H1 (cell line): ENCODE measurements around the gene KLF5.

Source experiments
- CHD1 ChIP-seq: IDR thresholded peaks from 2 replicates; pipeline ENCODE4 v1.6.1; 2012; ENCODE audit warnings: low read depth, low read length, improper control_type of control experiment
- EZH2 ChIP-seq: fragments of 200-600 bp; sonication (generic); IDR thresholded peaks from 2 replicates; pipeline ENCODE4 v1.7.1; 2012; ENCODE audit warnings: low read depth, mild to moderate bottlenecking, moderate library complexity, low read length, inconsistent platforms; ENCODE audit not compliant: severe bottlenecking
- JUND ChIP-seq: IDR thresholded peaks from 2 replicates; pipeline ENCODE4 v1.6.1; 2011; ENCODE audit warnings: mild to moderate bottlenecking, improper control_type of control experiment, low read length
- MAX ChIP-seq: IDR thresholded peaks from 2 replicates; pipeline ENCODE4 v1.6.1; 2012; ENCODE audit warnings: inconsistent platforms
- RFX5 ChIP-seq: IDR thresholded peaks from 2 replicates; pipeline ENCODE4 v1.6.1; 2011; ENCODE audit warnings: low read depth, low read length, improper control_type of control experiment, borderline replicate concordance
- YY1 ChIP-seq: IDR thresholded peaks from 2 replicates; pipeline ENCODE4 v1.6.1; 2011; ENCODE audit warnings: low read depth, mild to moderate bottlenecking, low read length
- TF ChIP-seq, protein P1 (sequence below), 3 experiments: IDR thresholded peaks; 1 replicate in 2 of 3; 2 replicates in 1 of 3; pipeline versions ENCODE4 v1.5.1 to v1.6.1; 2011; ENCODE audit warnings: low read length in 3 of 3, mild to moderate bottlenecking in 3 of 3, inconsistent platforms in 2 of 3, low read depth in 1 of 3, moderate library complexity in 1 of 3; ENCODE audit not compliant: insufficient read depth in 1 of 3; ENCODE audit errors: control extremely low read depth in 1 of 3

DNA sequence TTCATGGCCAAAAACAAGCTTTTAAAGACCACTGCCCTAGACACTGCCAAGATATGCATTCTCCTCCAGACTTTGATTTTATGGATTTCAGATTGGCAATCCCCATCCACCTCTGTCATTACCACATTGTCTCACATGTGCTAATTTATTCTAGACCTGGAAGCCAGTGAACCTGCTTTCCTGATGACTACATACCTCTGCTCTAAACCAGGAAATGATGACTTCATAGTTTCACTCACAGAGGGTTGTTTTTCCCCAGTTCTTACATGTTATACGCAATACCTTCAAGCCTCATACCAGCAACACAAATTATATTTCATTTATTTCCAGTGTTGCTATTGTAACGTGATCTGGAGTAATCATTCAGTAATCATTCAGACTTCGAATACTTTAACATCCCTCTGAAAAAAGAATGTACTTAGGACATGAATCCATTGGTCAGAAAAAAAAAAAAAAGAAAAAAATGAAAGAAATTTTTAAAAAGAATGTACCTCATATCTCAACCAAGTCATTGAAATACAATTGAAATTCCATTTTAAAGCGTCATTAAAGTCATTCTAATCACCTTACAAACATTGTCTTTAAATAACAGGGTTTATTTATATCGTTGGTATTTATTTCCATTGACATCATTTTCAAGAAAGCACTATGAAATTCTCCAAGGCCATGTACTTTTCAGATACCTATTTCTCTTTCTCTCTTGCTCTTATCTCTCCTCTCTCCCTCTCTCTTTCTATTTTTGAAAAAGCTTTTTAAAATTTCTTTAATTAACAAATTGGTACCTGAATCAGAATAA is 33.4 kb upstream of the KLF5 start:
- TF ChIP-seq, protein P1, sequence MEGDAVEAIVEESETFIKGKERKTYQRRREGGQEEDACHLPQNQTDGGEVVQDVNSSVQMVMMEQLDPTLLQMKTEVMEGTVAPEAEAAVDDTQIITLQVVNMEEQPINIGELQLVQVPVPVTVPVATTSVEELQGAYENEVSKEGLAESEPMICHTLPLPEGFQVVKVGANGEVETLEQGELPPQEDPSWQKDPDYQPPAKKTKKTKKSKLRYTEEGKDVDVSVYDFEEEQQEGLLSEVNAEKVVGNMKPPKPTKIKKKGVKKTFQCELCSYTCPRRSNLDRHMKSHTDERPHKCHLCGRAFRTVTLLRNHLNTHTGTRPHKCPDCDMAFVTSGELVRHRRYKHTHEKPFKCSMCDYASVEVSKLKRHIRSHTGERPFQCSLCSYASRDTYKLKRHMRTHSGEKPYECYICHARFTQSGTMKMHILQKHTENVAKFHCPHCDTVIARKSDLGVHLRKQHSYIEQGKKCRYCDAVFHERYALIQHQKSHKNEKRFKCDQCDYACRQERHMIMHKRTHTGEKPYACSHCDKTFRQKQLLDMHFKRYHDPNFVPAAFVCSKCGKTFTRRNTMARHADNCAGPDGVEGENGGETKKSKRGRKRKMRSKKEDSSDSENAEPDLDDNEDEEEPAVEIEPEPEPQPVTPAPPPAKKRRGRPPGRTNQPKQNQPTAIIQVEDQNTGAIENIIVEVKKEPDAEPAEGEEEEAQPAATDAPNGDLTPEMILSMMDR (IDR thresholded peaks at IDR 0.05; ENCODE audit: control extremely low read depth in 1 of 3, insufficient read depth in 1 of 3, low read depth in 1 of 3, low read length in 3 of 3), result no peak
- TF ChIP-seq JUND (no peak), EZH2 (no peak), RFX5 (no peak), YY1 (no peak), CHD1 (no peak), MAX (no peak)
